ENCODE measurements around the gene FKBP11.

GRCh38 chr12:48967991-48968390 lies 42.7 kb upstream of the FKBP11 start:
- no peak for TF ChIP-seq CTCF (IDR thresholded peaks at IDR 0.05)
- no peak for TF ChIP-seq POLR2A (IDR thresholded peaks at IDR 0.05)

Data from testis (tissue), 2 donors.